HG03066 (cell line): ENCODE data around the gene DTX1.
"Not testable (repeated sequence)": the region's sequence is repeated elsewhere in the genome, so short reads cannot be mapped to it uniquely, and the experiment has no call there.

Experiments
- ATAC-seq: cut with Tn5 transposase; IDR thresholded peaks from one replicate; pipeline ENCODE4 v1.9.1; 2021; ENCODE audit warnings: low read depth; ENCODE audit not compliant: unreplicated experiment

DTX1 gene

GRCh38 chr12:113134521-113134951, 78.0 kb downstream of the DTX1 start:
- ATAC-seq, result no peak

GRCh38 chr12:113135178-113136127, 78.9 kb downstream of the DTX1 start, which contains the start of gene RASAL1:
Gene RASAL1 (minus strand): TSS chr12:113135761. CDS start chr12:113135462, 299 bp downstream.
- no peak for ATAC-seq

- ATAC-seq, result no peak
Measured at GRCh38 chr12:113136128-113136989, 79.8 kb downstream of the DTX1 start.

- ATAC-seq, result no peak
Measured at GRCh38 chr12:113136990-113137511, 80.5 kb downstream of the DTX1 start.

- no peak for ATAC-seq
Measured at GRCh38 chr12:113137861-113138783, 81.6 kb downstream of the DTX1 start.

GRCh38 chr12:113138826-113139225, 82.3 kb downstream of the DTX1 start:
- ATAC-seq, result no peak

- ATAC-seq, result no peak
Measured at GRCh38 chr12:113140706-113141105, 84.2 kb downstream of the DTX1 start.

GRCh38 chr12:113141716-113142115, 85.2 kb downstream of the DTX1 start:
- not testable (repeated sequence) for ATAC-seq

GRCh38 chr12:113142173-113142885, 85.8 kb downstream of the DTX1 start:
- ATAC-seq, result no peak

GRCh38 chr12:113142886-113143332, 86.4 kb downstream of the DTX1 start:
- no peak for ATAC-seq

GRCh38 chr12:113143959-113144358, 87.4 kb downstream of the DTX1 start:
- no peak for ATAC-seq

- no peak for ATAC-seq
Measured at GRCh38 chr12:113144806-113145205, 88.3 kb downstream of the DTX1 start.

- no peak for ATAC-seq
Measured at GRCh38 chr12:113145720-113146551, 89.4 kb downstream of the DTX1 start.

GRCh38 chr12:113146999-113147398, 90.5 kb downstream of the DTX1 start:
- ATAC-seq, result no peak
